ENCODE measurements around the gene RAPGEF6.

The RAPGEF6 gene

DNA sequence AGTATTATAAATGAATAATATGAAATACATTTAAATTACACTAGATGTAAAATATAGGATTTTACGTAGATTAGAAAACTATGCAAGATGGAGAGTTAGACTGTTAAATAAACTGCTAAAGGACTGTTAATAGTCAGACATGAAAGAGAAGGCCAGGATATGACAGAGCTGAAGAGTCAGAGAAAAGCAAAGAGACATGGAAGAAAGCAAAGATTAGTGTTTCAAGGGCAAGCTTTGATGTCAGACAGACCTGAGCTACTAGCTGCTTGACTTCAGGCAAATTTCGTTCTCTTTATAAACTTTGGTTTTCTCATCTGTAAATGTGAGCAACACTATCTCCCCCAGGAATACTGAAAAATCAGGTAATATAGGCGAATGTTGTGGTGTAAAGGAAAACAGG is 161.3 kb downstream of the RAPGEF6 start:
- TF ChIP-seq EZH2phosphoT487 (IDR thresholded peaks at IDR 0.05; ENCODE audit: borderline replicate concordance), result no peak
- TF ChIP-seq CTCF (conservative IDR thresholded peaks at IDR 0.05; ENCODE audit: low read length), result no peak
- Histone ChIP-seq H3K4me1 (ENCODE audit: insufficient read depth, low read length, poor library complexity, severe bottlenecking) (no peaks in the 10 kb centered on the region), H3F3A (ENCODE audit: low read depth) (no peaks in the 10 kb centered on the region), H3K36me3 (ENCODE audit: insufficient read depth, low read length) (peaks cover 13% of the 10 kb centered on the region; the same call in 1 of the 2 replicates), H3K79me2 (ENCODE audit: insufficient read depth, low read length) (no peaks in the 10 kb centered on the region), H3K9me2 (replicated peaks; ENCODE audit: low read depth, low read length) (no peaks in the 10 kb centered on the region), H4K20me1 (ENCODE audit: insufficient read depth, low read length, poor library complexity, severe bottlenecking) (no peaks in the 10 kb centered on the region), H3K9me3 (ENCODE audit: insufficient read depth, low read depth, low read length) (no peaks in the 10 kb centered on the region), H3K9ac (ENCODE audit: low read depth, low read length, poor library complexity, severe bottlenecking) (no peak overlapping the region), H3K4me3 (ENCODE audit: low read length, poor library complexity, severe bottlenecking) (no peak overlapping the region), H3K27me3 (ENCODE audit: insufficient read depth, low read length, poor library complexity, severe bottlenecking) (no peaks in the 10 kb centered on the region), H2AFZ (ENCODE audit: low read length) (no peak overlapping the region), H3K4me2 (ENCODE audit: low read depth, low read length, poor library complexity, severe bottlenecking) (no peak overlapping the region)

- Histone ChIP-seq H3K9me2 (replicated peaks; ENCODE audit: low read depth, low read length) (no peaks in the 10 kb centered on the region), H3K4me3 (ENCODE audit: low read length, poor library complexity, severe bottlenecking) (no peak overlapping the region), H3K36me3 (ENCODE audit: insufficient read depth, low read length) (no peaks in the 10 kb centered on the region)
Observed at GRCh38 chr5:131466171-131466766, 168.8 kb downstream of the RAPGEF6 start.

GRCh38 chr5:131463656-131464055 is 171.4 kb downstream of the RAPGEF6 start:
- Histone ChIP-seq H2AFZ (ENCODE audit: low read length) (no peak overlapping the region), H3K4me1 (ENCODE audit: insufficient read depth, low read length, poor library complexity, severe bottlenecking) (peaks cover 28% of the 10 kb centered on the region), H3K9me2 (replicated peaks; ENCODE audit: low read depth, low read length) (no peaks in the 10 kb centered on the region), H3K4me2 (ENCODE audit: low read depth, low read length, poor library complexity, severe bottlenecking) (peak overlapping the region; percentile 40), H3K36me3 (ENCODE audit: insufficient read depth, low read length) (no peaks in the 10 kb centered on the region), H3K79me2 (ENCODE audit: insufficient read depth, low read length) (no peaks in the 10 kb centered on the region), H3K9ac (ENCODE audit: low read depth, low read length, poor library complexity, severe bottlenecking) (no peak overlapping the region), H3K27me3 (ENCODE audit: insufficient read depth, low read length, poor library complexity, severe bottlenecking) (no peaks in the 10 kb centered on the region), H3K4me3 (ENCODE audit: low read length, poor library complexity, severe bottlenecking) (no peak overlapping the region), H3F3A (ENCODE audit: low read depth) (peaks cover 8% of the 10 kb centered on the region; the same call in 1 of the 2 replicates), H4K20me1 (ENCODE audit: insufficient read depth, low read length, poor library complexity, severe bottlenecking) (no peaks in the 10 kb centered on the region), H3K9me3 (ENCODE audit: insufficient read depth, low read depth, low read length) (no peaks in the 10 kb centered on the region)
- TF ChIP-seq CTCF (conservative IDR thresholded peaks at IDR 0.05; ENCODE audit: low read length), result no peak
- TF ChIP-seq EZH2phosphoT487 (IDR thresholded peaks at IDR 0.05; ENCODE audit: borderline replicate concordance), result no peak

More at GRCh38 chr5:131466171-131466766, 168.8 kb downstream of the RAPGEF6 start:
- H3K4me2 ChIP-seq (ENCODE audit: low read depth, low read length, poor library complexity, severe bottlenecking), result no peak overlapping the region
- H3K9me3 ChIP-seq (ENCODE audit: insufficient read depth, low read depth, low read length), result no peaks in the 10 kb centered on the region
- peaks cover 8% of the 10 kb centered on the region; the same call in 1 of the 2 replicates for H3F3A ChIP-seq (ENCODE audit: low read depth)
- no peaks in the 10 kb centered on the region for H3K79me2 ChIP-seq (ENCODE audit: insufficient read depth, low read length)
- TF ChIP-seq EZH2phosphoT487 (IDR thresholded peaks at IDR 0.05; ENCODE audit: borderline replicate concordance), result no peak
- TF ChIP-seq CTCF (conservative IDR thresholded peaks at IDR 0.05; ENCODE audit: low read length), result no peak
- peaks cover 23% of the 10 kb centered on the region for H3K4me1 ChIP-seq (ENCODE audit: insufficient read depth, low read length, poor library complexity, severe bottlenecking)
- H4K20me1 ChIP-seq (ENCODE audit: insufficient read depth, low read length, poor library complexity, severe bottlenecking), result no peaks in the 10 kb centered on the region
- no peak overlapping the region for H2AFZ ChIP-seq (ENCODE audit: low read length)
- H3K9ac ChIP-seq (ENCODE audit: low read depth, low read length, poor library complexity, severe bottlenecking), result no peak overlapping the region
- H3K27me3 ChIP-seq (ENCODE audit: insufficient read depth, low read length, poor library complexity, severe bottlenecking), result no peaks in the 10 kb centered on the region
